ENCODE data around the gene POLR2L.

Gene POLR2L

GRCh38 chr11:876545-876944 is 34.2 kb upstream of the POLR2L start:
- no peaks in the 10 kb centered on the region for H3K4me1 ChIP-seq (ENCODE audit: low read length)
- H3K27me3 ChIP-seq (replicated peaks; ENCODE audit: insufficient read depth, low read length): no peaks in the 10 kb centered on the region
- H3K4me3 ChIP-seq (ENCODE audit: low read length): no peak overlapping the region
- H3K4me2 ChIP-seq (ENCODE audit: low read depth, low read length): no peak overlapping the region
- no peaks in the 10 kb centered on the region for H3K9me2 ChIP-seq (replicated peaks; ENCODE audit: insufficient read depth, low read length)
- H3K27ac ChIP-seq (ENCODE audit: low read length): no peak overlapping the region
- H3K9me3 ChIP-seq (replicated peaks; ENCODE audit: insufficient read depth, low read length): no peaks in the 10 kb centered on the region
- no peaks in the 10 kb centered on the region for H4K20me1 ChIP-seq (ENCODE audit: insufficient read depth, low read length)
- H2AFZ ChIP-seq (ENCODE audit: low read length): no peak overlapping the region
- H3K36me3 ChIP-seq (replicated peaks; ENCODE audit: insufficient read depth, low read length): no peaks in the 10 kb centered on the region
- TF ChIP-seq CTCF (IDR thresholded peaks at IDR 0.05; ENCODE audit: low read length) (no peak), EZH2phosphoT487 (IDR thresholded peaks at IDR 0.05; ENCODE audit: low read length) (no peak), EZH2 (optimal IDR thresholded peaks at IDR 0.05; ENCODE audit: low read depth, low read length) (no peak)
- no peaks in the 10 kb centered on the region for H3F3A ChIP-seq (ENCODE audit: insufficient read depth, low read length)
- no peak overlapping the region for H3K9ac ChIP-seq (ENCODE audit: low read length)
- no peaks in the 10 kb centered on the region for H3K79me2 ChIP-seq (ENCODE audit: low read length)
- DNase-seq: no peak

- Histone ChIP-seq H3K9me3 (replicated peaks; ENCODE audit: insufficient read depth, low read length) (no peaks in the 10 kb centered on the region), H3K9me2 (replicated peaks; ENCODE audit: insufficient read depth, low read length) (no peaks in the 10 kb centered on the region), H4K20me1 (ENCODE audit: insufficient read depth, low read length) (no peaks in the 10 kb centered on the region), H3K4me1 (ENCODE audit: low read length) (no peaks in the 10 kb centered on the region), H2AFZ (ENCODE audit: low read length) (no peak overlapping the region), H3F3A (ENCODE audit: insufficient read depth, low read length) (no peaks in the 10 kb centered on the region), H3K4me2 (ENCODE audit: low read depth, low read length) (no peak overlapping the region), H3K79me2 (ENCODE audit: low read length) (no peaks in the 10 kb centered on the region), H3K9ac (ENCODE audit: low read length) (no peak overlapping the region), H3K36me3 (replicated peaks; ENCODE audit: insufficient read depth, low read length) (no peaks in the 10 kb centered on the region), H3K27ac (ENCODE audit: low read length) (no peak overlapping the region), H3K27me3 (replicated peaks; ENCODE audit: insufficient read depth, low read length) (no peaks in the 10 kb centered on the region), H3K4me3 (ENCODE audit: low read length) (no peak overlapping the region)
- no peak for DNase-seq
- no peak for TF ChIP-seq EZH2phosphoT487 (IDR thresholded peaks at IDR 0.05; ENCODE audit: low read length)
- no peak for TF ChIP-seq CTCF (IDR thresholded peaks at IDR 0.05; ENCODE audit: low read length)
- TF ChIP-seq EZH2 (optimal IDR thresholded peaks at IDR 0.05; ENCODE audit: low read depth, low read length): no peak
These were observed 33.5 kb upstream of the POLR2L start for GRCh38 chr11:875769-876301.

GRCh38 chr11:875203-875602 is 32.9 kb upstream of the POLR2L start:
- no peaks in the 10 kb centered on the region for H3K4me1 ChIP-seq (ENCODE audit: low read length)
- no peaks in the 10 kb centered on the region for H3K27me3 ChIP-seq (replicated peaks; ENCODE audit: insufficient read depth, low read length)
- no peaks in the 10 kb centered on the region for H3K36me3 ChIP-seq (replicated peaks; ENCODE audit: insufficient read depth, low read length)
- no peak overlapping the region for H3K4me3 ChIP-seq (ENCODE audit: low read length)
- no peak overlapping the region for H3K4me2 ChIP-seq (ENCODE audit: low read depth, low read length)
- H3K79me2 ChIP-seq (ENCODE audit: low read length): no peaks in the 10 kb centered on the region
- H3K9ac ChIP-seq (ENCODE audit: low read length): no peak overlapping the region
- no peaks in the 10 kb centered on the region for H3F3A ChIP-seq (ENCODE audit: insufficient read depth, low read length)
- H4K20me1 ChIP-seq (ENCODE audit: insufficient read depth, low read length): no peaks in the 10 kb centered on the region
- H3K9me2 ChIP-seq (replicated peaks; ENCODE audit: insufficient read depth, low read length): no peaks in the 10 kb centered on the region
- no peak for DNase-seq
- no peak overlapping the region for H2AFZ ChIP-seq (ENCODE audit: low read length)
- no peaks in the 10 kb centered on the region for H3K9me3 ChIP-seq (replicated peaks; ENCODE audit: insufficient read depth, low read length)
- H3K27ac ChIP-seq (ENCODE audit: low read length): no peak overlapping the region
- TF ChIP-seq EZH2phosphoT487 (IDR thresholded peaks at IDR 0.05; ENCODE audit: low read length): no peak
- no peak for TF ChIP-seq CTCF (IDR thresholded peaks at IDR 0.05; ENCODE audit: low read length)
- TF ChIP-seq EZH2 (optimal IDR thresholded peaks at IDR 0.05; ENCODE audit: low read depth, low read length): no peak
